ENCODE data around the gene OGG1. TPM values are rescaled to one million over a fixed set of nuclear protein-coding genes. Genes with fewer than 3 reads are reported as not detected.

Gene OGG1
- polyA plus RNA-seq, 3 donors from 2014 or later = 30.3 to 57.3 (median 44.4) TPM

GRCh38 chr3:9716801-9717555 is 32.8 kb upstream of the OGG1 start:
- Mint-ChIP-seq H3K27me3 (ENCODE audit: low read depth in 3 of 3) (peaks cover 0 to 8% (median 3%) of the 10 kb centered on the region in 3 donors), H3K4me1 (no peaks in the 10 kb centered on the region), H3K9me3 (no peaks in the 10 kb centered on the region), H3K36me3 (peaks cover 0 to 4% (median 0%) of the 10 kb centered on the region in 3 donors), H3K4me3 (no peak overlapping the region), H3K27ac (no peak overlapping the region)
- DNase-seq = no peak

- Mint-ChIP-seq H3K9me3 (no peaks in the 10 kb centered on the region), H3K36me3 (peaks cover 0 to 4% (median 0%) of the 10 kb centered on the region in 3 donors), H3K4me1 (no peaks in the 10 kb centered on the region), H3K27me3 (ENCODE audit: low read depth in 3 of 3) (peaks cover 1 to 8% (median 3%) of the 10 kb centered on the region in 3 donors), H3K4me3 (no peak overlapping the region), H3K27ac (no peak overlapping the region)
- DNase-seq = no peak
These were observed 32.2 kb upstream of the OGG1 start for GRCh38 chr3:9717563-9717962.

- no peak for DNase-seq
- Mint-ChIP-seq H3K36me3 (peaks cover 0 to 4% (median 0%) of the 10 kb centered on the region in 3 donors), H3K27me3 (ENCODE audit: low read depth in 3 of 3) (peaks cover 1 to 8% (median 3%) of the 10 kb centered on the region in 3 donors), H3K4me3 (no peak overlapping the region), H3K4me1 (no peaks in the 10 kb centered on the region), H3K9me3 (no peaks in the 10 kb centered on the region), H3K27ac (no peak overlapping the region)
These were observed 31.6 kb upstream of the OGG1 start for GRCh38 chr3:9718118-9718517.

GRCh38 chr3:9721015-9721699 is 28.6 kb upstream of the OGG1 start:
- Mint-ChIP-seq H3K36me3 (peaks cover 0 to 4% (median 0%) of the 10 kb centered on the region in 3 donors), H3K27ac (no peak overlapping the region), H3K27me3 (ENCODE audit: low read depth in 3 of 3) (peaks cover 1 to 5% (median 3%) of the 10 kb centered on the region in 3 donors), H3K9me3 (no peaks in the 10 kb centered on the region), H3K4me1 (no peaks in the 10 kb centered on the region), H3K4me3 (no peak overlapping the region)
- no peak for DNase-seq

GRCh38 chr3:9721700-9722060 is 28.1 kb upstream of the OGG1 start:
- H3K4me3 Mint-ChIP-seq = no peak overlapping the region
- no peak overlapping the region for H3K27ac Mint-ChIP-seq
- H3K27me3 Mint-ChIP-seq (ENCODE audit: low read depth in 3 of 3) = peaks cover 1 to 5% (median 3%) of the 10 kb centered on the region in 3 donors
- no peak for DNase-seq
- peaks cover 2 to 4% of the 10 kb centered on the region in 2 donors for H3K4me1 Mint-ChIP-seq
- no peaks in the 10 kb centered on the region for H3K9me3 Mint-ChIP-seq
- H3K36me3 Mint-ChIP-seq = peaks cover 0 to 4% (median 0%) of the 10 kb centered on the region in 3 donors

GRCh38 chr3:9725775-9726515 is 23.8 kb upstream of the OGG1 start:
- Mint-ChIP-seq H3K27ac (no peak overlapping the region), H3K27me3 (ENCODE audit: low read depth in 3 of 3) (peaks cover 4 to 6% (median 6%) of the 10 kb centered on the region in 3 donors), H3K36me3 (no peaks in the 10 kb centered on the region), H3K9me3 (no peaks in the 10 kb centered on the region), H3K4me3 (no peak overlapping the region), H3K4me1 (peaks cover 19 to 30% of the 10 kb centered on the region in 2 donors)
- DNase-seq = no peak

- DNase-seq = peak; percentile 50 to 62 (median 59)
- H3K27me3 Mint-ChIP-seq (ENCODE audit: low read depth in 3 of 3) = peaks cover 9 to 11% (median 10%) of the 10 kb centered on the region in 3 donors
- H3K4me3 Mint-ChIP-seq = peak overlapping the region; percentile 66 to 82 (median 79)
- no peaks in the 10 kb centered on the region for H3K36me3 Mint-ChIP-seq
- H3K4me1 Mint-ChIP-seq = peaks cover 20 to 32% of the 10 kb centered on the region in 2 donors
- peak overlapping the region; percentile 20 to 57 (median 32) for H3K27ac Mint-ChIP-seq
- no peaks in the 10 kb centered on the region for H3K9me3 Mint-ChIP-seq
These were observed 22.6 kb upstream of the OGG1 start for GRCh38 chr3:9727041-9727595.

GRCh38 chr3:9727743-9728142 is 22.0 kb upstream of the OGG1 start:
- no peak overlapping the region for H3K4me3 Mint-ChIP-seq
- no peak for DNase-seq
- H3K9me3 Mint-ChIP-seq = no peaks in the 10 kb centered on the region
- peaks cover 26 to 38% of the 10 kb centered on the region in 2 donors for H3K4me1 Mint-ChIP-seq
- no peaks in the 10 kb centered on the region for H3K36me3 Mint-ChIP-seq
- peaks cover 12 to 15% (median 14%) of the 10 kb centered on the region in 3 donors for H3K27me3 Mint-ChIP-seq (ENCODE audit: low read depth in 3 of 3)
- H3K27ac Mint-ChIP-seq = peak overlapping the region in 4 of 6 donors; percentile 13 to 35 (median 25)

GRCh38 chr3:9729419-9729818 is 20.3 kb upstream of the OGG1 start:
- no peak overlapping the region for H3K27ac Mint-ChIP-seq

DNA sequence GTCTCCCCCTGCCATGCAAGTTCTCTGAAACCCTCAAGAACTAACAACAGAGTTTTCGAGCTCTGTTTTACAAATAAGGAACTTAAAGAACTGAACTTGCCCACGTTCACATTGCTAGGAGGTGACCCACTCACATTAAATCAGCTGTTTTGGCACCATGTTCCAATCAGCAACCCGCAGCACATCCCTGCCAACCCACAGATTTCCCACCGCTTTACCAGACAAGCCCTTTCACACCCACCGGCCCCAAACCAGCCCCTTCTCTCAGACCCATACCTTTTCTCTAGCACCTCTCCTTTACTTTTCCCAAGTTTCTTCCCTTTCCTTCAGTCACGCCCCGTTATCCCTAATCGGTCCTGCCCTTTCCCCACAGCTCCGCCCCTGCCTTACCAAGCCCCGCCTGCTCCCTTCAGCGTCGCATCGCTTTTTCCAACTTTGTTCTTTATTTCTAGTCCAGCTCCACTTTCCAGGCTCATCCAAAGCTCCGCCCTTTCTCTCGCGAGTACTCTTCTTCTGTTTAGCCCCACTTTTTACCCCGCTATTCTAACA is 19.0 kb upstream of the OGG1 start:
- Mint-ChIP-seq H3K27ac (peak overlapping the region; percentile 76 to 96 (median 92)), H3K27me3 (ENCODE audit: low read depth in 3 of 3) (peaks cover 13 to 17% (median 15%) of the 10 kb centered on the region in 3 donors), H3K36me3 (peaks cover 10 to 15% (median 11%) of the 10 kb centered on the region in 3 donors), H3K9me3 (no peaks in the 10 kb centered on the region), H3K4me1 (peaks cover 54 to 68% of the 10 kb centered on the region in 2 donors), H3K4me3 (peak overlapping the region; percentile 92 to 98 (median 95))
- no peak for DNase-seq

More at GRCh38 chr3:9729419-9729818, 20.3 kb upstream of the OGG1 start:
- H3K9me3 Mint-ChIP-seq = no peaks in the 10 kb centered on the region
- H3K36me3 Mint-ChIP-seq = peaks cover 5 to 6% (median 5%) of the 10 kb centered on the region in 3 donors
- H3K4me3 Mint-ChIP-seq = peak overlapping the region in 2 of 5 donors; percentile 59 to 95
- H3K4me1 Mint-ChIP-seq = peaks cover 43 to 55% of the 10 kb centered on the region in 2 donors
- H3K27me3 Mint-ChIP-seq (ENCODE audit: low read depth in 3 of 3) = peaks cover 13 to 17% (median 15%) of the 10 kb centered on the region in 3 donors
- DNase-seq = no peak

- Mint-ChIP-seq H3K27me3 (ENCODE audit: low read depth in 3 of 3) (peaks cover 13 to 17% (median 15%) of the 10 kb centered on the region in 3 donors), H3K9me3 (no peaks in the 10 kb centered on the region), H3K4me3 (peak within 1 kb of the TSS; percentile 92 to 98 (median 97)), H3K4me1 (peaks cover 56 to 74% of the 10 kb centered on the region in 2 donors), H3K27ac (peak within 1 kb of the TSS; percentile 91 to 96 (median 93)), H3K36me3 (peaks cover 11 to 19% (median 12%) of the 10 kb centered on the region in 3 donors)
- DNase-seq = peak; percentile 95 to 98 (median 96)
These were observed 18.3 kb upstream of the OGG1 start, which contains the start of gene BRPF1 for GRCh38 chr3:9731206-9732079. TSS of gene BRPF1 (plus strand) at chr3:9731735. CDS start at chr3:9734141, 2,406 bp downstream.

DNA sequence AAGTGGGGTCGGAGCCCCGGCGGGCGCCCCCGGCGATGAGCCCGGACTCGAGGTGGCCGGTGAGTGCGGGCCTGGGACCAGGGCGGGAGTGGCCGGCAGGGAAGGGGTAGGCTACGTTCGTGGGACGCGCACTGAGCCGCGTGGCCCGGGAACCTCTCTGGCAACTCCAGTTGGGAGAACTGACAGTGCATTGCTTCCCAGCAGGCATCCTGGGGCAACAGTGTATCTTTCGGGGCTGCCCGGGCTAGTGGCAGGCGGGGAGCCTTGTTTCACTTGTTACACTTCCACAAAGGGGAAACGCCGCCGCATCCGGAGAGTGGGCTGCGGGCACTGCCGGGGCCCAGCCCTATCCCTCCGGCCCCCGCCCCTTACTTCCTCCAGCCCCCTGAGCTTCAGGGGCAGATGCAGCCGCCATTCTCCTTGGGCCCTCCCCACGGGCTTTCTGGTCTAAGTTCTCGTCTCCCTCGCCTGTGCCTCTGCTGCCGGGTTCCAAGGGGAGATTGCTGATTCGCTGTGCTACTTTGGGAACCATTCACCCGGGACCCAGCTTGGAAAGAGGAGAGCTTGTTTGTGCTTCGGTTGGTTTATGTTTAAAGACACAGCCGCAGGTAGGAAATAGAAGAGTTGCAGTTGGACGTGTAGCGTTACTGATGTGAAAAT is 17.5 kb upstream of the OGG1 start:
- Mint-ChIP-seq H3K9me3 (no peaks in the 10 kb centered on the region), H3K4me1 (peaks cover 55 to 74% of the 10 kb centered on the region in 2 donors), H3K27ac (peak overlapping the region; percentile 91 to 96 (median 92)), H3K36me3 (peaks cover 11 to 24% (median 16%) of the 10 kb centered on the region in 3 donors), H3K4me3 (peak overlapping the region; percentile 89 to 97 (median 95)), H3K27me3 (ENCODE audit: low read depth in 3 of 3) (peaks cover 13 to 15% (median 15%) of the 10 kb centered on the region in 3 donors)
- DNase-seq = peak; percentile 69 to 73 (median 72)

Data from immature natural killer cell (primary cell).